ENCODE data around the gene ASCC3.

DNA sequence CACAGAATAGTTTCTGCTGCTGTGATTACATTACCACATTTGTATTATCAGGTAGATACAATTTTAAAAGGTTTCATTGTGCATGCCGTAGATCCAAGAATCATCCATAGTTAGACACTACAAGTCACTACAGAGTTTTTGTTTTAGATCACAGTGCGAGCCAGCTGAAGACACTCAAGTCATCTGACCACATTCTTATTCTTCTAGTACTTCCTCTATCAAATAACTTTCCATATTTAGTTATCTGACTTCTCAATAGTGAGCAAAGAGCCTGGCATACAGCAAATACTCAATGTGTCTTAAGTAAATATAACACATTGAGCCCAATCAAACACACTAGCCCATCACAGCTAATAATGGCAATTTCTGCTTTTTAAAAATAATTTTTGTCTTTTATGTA is 195.4 kb downstream of the ASCC3 start:
- TF ChIP-seq, protein P1, sequence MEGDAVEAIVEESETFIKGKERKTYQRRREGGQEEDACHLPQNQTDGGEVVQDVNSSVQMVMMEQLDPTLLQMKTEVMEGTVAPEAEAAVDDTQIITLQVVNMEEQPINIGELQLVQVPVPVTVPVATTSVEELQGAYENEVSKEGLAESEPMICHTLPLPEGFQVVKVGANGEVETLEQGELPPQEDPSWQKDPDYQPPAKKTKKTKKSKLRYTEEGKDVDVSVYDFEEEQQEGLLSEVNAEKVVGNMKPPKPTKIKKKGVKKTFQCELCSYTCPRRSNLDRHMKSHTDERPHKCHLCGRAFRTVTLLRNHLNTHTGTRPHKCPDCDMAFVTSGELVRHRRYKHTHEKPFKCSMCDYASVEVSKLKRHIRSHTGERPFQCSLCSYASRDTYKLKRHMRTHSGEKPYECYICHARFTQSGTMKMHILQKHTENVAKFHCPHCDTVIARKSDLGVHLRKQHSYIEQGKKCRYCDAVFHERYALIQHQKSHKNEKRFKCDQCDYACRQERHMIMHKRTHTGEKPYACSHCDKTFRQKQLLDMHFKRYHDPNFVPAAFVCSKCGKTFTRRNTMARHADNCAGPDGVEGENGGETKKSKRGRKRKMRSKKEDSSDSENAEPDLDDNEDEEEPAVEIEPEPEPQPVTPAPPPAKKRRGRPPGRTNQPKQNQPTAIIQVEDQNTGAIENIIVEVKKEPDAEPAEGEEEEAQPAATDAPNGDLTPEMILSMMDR (IDR thresholded peaks at IDR 0.05; ENCODE audit: poor library complexity), result no peak
- TF ChIP-seq EZH2 (IDR thresholded peaks at IDR 0.05; ENCODE audit: borderline replicate concordance) (no peak), EZH2phosphoT487 (IDR thresholded peaks at IDR 0.05; ENCODE audit: low read depth, severe bottlenecking, unreplicated experiment) (no peak)

All from hepatocyte (in vitro differentiated cells).